Ramos (cell line): Measurements from ENCODE around the gene TUBA4B.
"Not testable (repeated sequence)": the region's sequence is repeated elsewhere in the genome, so short reads cannot be mapped to it uniquely, and the experiment has no call there.

Experiments
- in situ Hi-C: fragments of 300-500 bp; cut with MboI; formaldehyde crosslinking; loops from one replicate; pipeline ENCODE4 v1.14.3; 2022; ENCODE audit warnings: low sequenced_read_pairs; ENCODE audit not compliant: unreplicated experiment

TUBA4B gene

GRCh38 chr2:219272356-219272755 is 19.3 kb downstream of the TUBA4B start:
- in situ Hi-C loops, result no loop called here

GRCh38 chr2:219272995-219273394 is 20.0 kb downstream of the TUBA4B start:
- in situ Hi-C loops, result no loop called here

- in situ Hi-C loops, result no loop called here
Measured at GRCh38 chr2:219273937-219274336, 20.9 kb downstream of the TUBA4B start.

- in situ Hi-C loops, result no loop called here
Measured at GRCh38 chr2:219274361-219274921, 21.4 kb downstream of the TUBA4B start.

GRCh38 chr2:219277703-219278654 is 24.9 kb downstream of the TUBA4B start:
- in situ Hi-C loops, result no loop called here

GRCh38 chr2:219278655-219279150 is 25.7 kb downstream of the TUBA4B start:
- in situ Hi-C loops, result no loop called here

- in situ Hi-C loops, result no loop called here
Measured at GRCh38 chr2:219279151-219279915, 26.3 kb downstream of the TUBA4B start, which contains the start of gene DNAJB2. TSS of gene DNAJB2 (plus strand) at chr2:219279366. CDS start at chr2:219279834, 468 bp downstream.

GRCh38 chr2:219279916-219280516 is 27.0 kb downstream of the TUBA4B start:
- in situ Hi-C loops, result no loop called here

GRCh38 chr2:219280651-219281050 is 27.6 kb downstream of the TUBA4B start:
- in situ Hi-C loops, result no loop called here

GRCh38 chr2:219281588-219281987 is 28.5 kb downstream of the TUBA4B start:
- in situ Hi-C loops, result no loop called here

GRCh38 chr2:219282375-219282774 is 29.3 kb downstream of the TUBA4B start:
- in situ Hi-C loops, result no loop called here

- in situ Hi-C loops, result no loop called here
Measured at GRCh38 chr2:219282943-219283581, 30.0 kb downstream of the TUBA4B start.

- in situ Hi-C loops, result no loop called here
Measured at GRCh38 chr2:219284501-219285372, 31.7 kb downstream of the TUBA4B start.

- in situ Hi-C loops, result no loop called here
Measured at GRCh38 chr2:219285373-219285735, 32.3 kb downstream of the TUBA4B start.

- in situ Hi-C loops, result no loop called here
Measured at GRCh38 chr2:219285894-219286425, 32.9 kb downstream of the TUBA4B start.

GRCh38 chr2:219286436-219287115 is 33.5 kb downstream of the TUBA4B start:
- in situ Hi-C loops, result no loop called here

- in situ Hi-C loops, result not testable (repeated sequence)
Measured at GRCh38 chr2:219287116-219287440, 34.0 kb downstream of the TUBA4B start.

GRCh38 chr2:219287580-219288265 is 34.7 kb downstream of the TUBA4B start:
- in situ Hi-C loops, result no loop called here
